ENCODE measurements around the gene STK4. TPM values are rescaled to one million over a fixed set of nuclear protein-coding genes. Genes with fewer than 3 reads are reported as not detected.

STK4 gene
- 100 to 1,000 TPM; 265 to 277 TPM for total RNA-seq
- polyA plus RNA-seq (2013, experiment 1 of 2) = 126 TPM
- 126 TPM for polyA plus RNA-seq (2013, experiment 2 of 2)
- total RNA-seq = 332 to 1,143 (median 655) reads per million in 172 experiments

GRCh38 chr20:44966030-44966961 is at the start of gene STK4:
TSS of gene STK4 (plus strand) at chr20:44966512. CDS start at chr20:44966569, 57 bp downstream.
- Histone ChIP-seq H3K27me3 (ENCODE audit: control insufficient read depth in 1 of 2, insufficient read depth in 2 of 2, low read length in 2 of 2) (no peaks in the 10 kb centered on the region), H3K27ac (ENCODE audit: low read depth in 1 of 2, low read length in 2 of 2) (peak within 1 kb of the TSS; percentile 88 to 90), H3K4me1 (ENCODE audit: insufficient read depth, low read length) (peaks cover 16% of the 10 kb centered on the region), H3K36me3 (ENCODE audit: insufficient read depth, low read length) (no peaks in the 10 kb centered on the region), H3K4me3 (ENCODE audit: low read length) (peak within 1 kb of the TSS; percentile 68), H3K9me3 (ENCODE audit: control insufficient read depth in 1 of 2, insufficient read depth in 1 of 2, low read length in 2 of 2) (no peaks in the 10 kb centered on the region)
- H3K27ac Mint-ChIP-seq = peak within 1 kb of the TSS; percentile 86
- peak; percentile 78 for ATAC-seq (ENCODE audit: poor library complexity)
- peak; percentile 70 for TF ChIP-seq CTCF (IDR thresholded peaks at IDR 0.05)
- peaks cover 51% of the 10 kb centered on the region for H3K36me3 Mint-ChIP-seq (ENCODE audit: low read depth)
- no peaks in the 10 kb centered on the region for H3K27me3 Mint-ChIP-seq
- H3K9me3 Mint-ChIP-seq = no peaks in the 10 kb centered on the region
- intact Hi-C loops (cut with DNase I, micrococcal nuclease) = loop anchor here (2.0 to 10.0 kb wide), 7 partner anchors 15 to 491 kb away; partner anchors contain the start of genes PIGT (in 1 of the 2), TTPAL (in 1 of the 2) and YWHAB (in 1 of the 2)
- CTCF ChIA-PET = interaction anchor here (0.6 to 4.8 kb wide), 8 partner anchors 12 to 78 kb away, joined by 3 to 31 read pairs (median 4); no protein-coding TSS in a partner anchor
- peaks cover 51% of the 10 kb centered on the region for H3K4me1 Mint-ChIP-seq (ENCODE audit: low read depth)
- POLR2A ChIA-PET = interaction anchor here (0.6 to 7.1 kb wide), 13 partner anchors 9 to 969 kb away, joined by 3 to 180 read pairs (median 5); partner anchors contain the start of gene YWHAB
- peak within 1 kb of the TSS; percentile 92 for H3K4me3 Mint-ChIP-seq
- DNase-seq = peak; percentile 92 to 99 (median 96)

GRCh38 chr20:44916586-44916985 is 49.7 kb upstream of the STK4 start:
- no peaks in the 10 kb centered on the region for H3K9me3 Mint-ChIP-seq
- no peaks in the 10 kb centered on the region for H3K27me3 Mint-ChIP-seq
- ATAC-seq (ENCODE audit: poor library complexity) (no peak), DNase-seq (no peak)
- no peak overlapping the region for H3K4me3 ChIP-seq (ENCODE audit: low read length)
- peaks cover 26% of the 10 kb centered on the region for H3K4me1 Mint-ChIP-seq (ENCODE audit: low read depth)
- no peak overlapping the region for H3K27ac Mint-ChIP-seq
- TF ChIP-seq CTCF (IDR thresholded peaks at IDR 0.05) = no peak
- POLR2A ChIA-PET = no interaction called here
- peaks cover 8% of the 10 kb centered on the region for H3K36me3 ChIP-seq (ENCODE audit: insufficient read depth, low read length)
- H3K9me3 ChIP-seq (ENCODE audit: control insufficient read depth in 1 of 2, insufficient read depth in 1 of 2, low read length in 2 of 2) = no peaks in the 10 kb centered on the region
- CTCF ChIA-PET = no interaction called here
- H3K4me1 ChIP-seq (ENCODE audit: insufficient read depth, low read length) = peaks cover 3% of the 10 kb centered on the region
- intact Hi-C loops (cut with DNase I, micrococcal nuclease) = no loop called here
- no peak overlapping the region for H3K4me3 Mint-ChIP-seq
- peaks cover 11% of the 10 kb centered on the region for H3K36me3 Mint-ChIP-seq (ENCODE audit: low read depth)
- H3K27me3 ChIP-seq (ENCODE audit: control insufficient read depth in 1 of 2, insufficient read depth in 2 of 2, low read length in 2 of 2) = no peaks in the 10 kb centered on the region
- no peak overlapping the region for H3K27ac ChIP-seq (ENCODE audit: low read depth in 1 of 2, low read length in 2 of 2)

- Histone ChIP-seq H3K4me3 (ENCODE audit: low read length) (no peak overlapping the region), H3K4me1 (ENCODE audit: insufficient read depth, low read length) (peaks cover 3% of the 10 kb centered on the region), H3K27me3 (ENCODE audit: control insufficient read depth in 1 of 2, insufficient read depth in 2 of 2, low read length in 2 of 2) (no peaks in the 10 kb centered on the region), H3K27ac (ENCODE audit: low read depth in 1 of 2, low read length in 2 of 2) (no peak overlapping the region), H3K9me3 (ENCODE audit: control insufficient read depth in 1 of 2, insufficient read depth in 1 of 2, low read length in 2 of 2) (no peaks in the 10 kb centered on the region), H3K36me3 (ENCODE audit: insufficient read depth, low read length) (peaks cover 12% of the 10 kb centered on the region)
- Mint-ChIP-seq H3K9me3 (no peaks in the 10 kb centered on the region), H3K4me3 (no peak overlapping the region), H3K27me3 (no peaks in the 10 kb centered on the region), H3K4me1 (ENCODE audit: low read depth) (peaks cover 25% of the 10 kb centered on the region), H3K36me3 (ENCODE audit: low read depth) (peaks cover 11% of the 10 kb centered on the region), H3K27ac (no peak overlapping the region)
- CTCF ChIA-PET = no interaction called here
- TF ChIP-seq CTCF (IDR thresholded peaks at IDR 0.05) = no peak
- POLR2A ChIA-PET = interaction anchor here (1.4 kb wide), 1 partner anchor 32 kb away, joined by 3 read pairs; the partner anchor contains the start of gene YWHAB
- intact Hi-C loops (cut with DNase I, micrococcal nuclease) = no loop called here
- DNase-seq = no peak
- no peak for ATAC-seq (ENCODE audit: poor library complexity)
Measured at GRCh38 chr20:44917399-44917798, 48.9 kb upstream of the STK4 start.

Measured in CD4-positive, alpha-beta T cell (primary cell).